ENCODE data around the gene AUTS2.

AUTS2 gene

DNA sequence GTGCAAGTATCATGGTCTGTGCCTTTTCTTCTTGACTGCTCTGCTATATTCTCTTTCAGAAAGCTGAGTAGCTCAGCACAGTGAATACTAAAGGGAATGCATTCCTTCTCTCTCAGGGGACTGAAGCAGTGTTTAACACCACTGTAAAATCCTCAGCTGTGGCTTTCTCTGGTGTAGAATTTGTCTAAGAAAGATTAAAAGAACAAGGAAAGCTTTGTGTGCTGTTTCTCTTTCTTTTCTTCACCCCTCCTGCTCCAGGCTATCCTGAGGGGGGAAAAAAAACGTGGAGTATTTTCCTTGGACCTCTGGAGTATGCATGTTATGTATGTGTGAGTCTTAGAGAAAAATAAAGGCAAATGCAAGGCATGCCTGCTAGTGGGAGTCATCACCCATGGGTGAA is 383.9 kb downstream of the AUTS2 start:
- no peaks in the 10 kb centered on the region for H3K27me3 ChIP-seq (ENCODE audit: insufficient read depth, low read length)
- H3K4me1 ChIP-seq (ENCODE audit: insufficient read depth, low read length) = peaks cover 13% of the 10 kb centered on the region
- no peak overlapping the region for H3K9ac ChIP-seq (ENCODE audit: low read depth, low read length)
- H3K4me3 ChIP-seq (ENCODE audit: low read length) = no peak overlapping the region
- H3K27ac ChIP-seq (ENCODE audit: low read length) = no peak overlapping the region
- no peaks in the 10 kb centered on the region for H3K9me3 ChIP-seq (ENCODE audit: insufficient read depth, low read depth, low read length)
- H3K36me3 ChIP-seq (ENCODE audit: insufficient read depth, low read depth, low read length) = no peaks in the 10 kb centered on the region

- H3K27ac ChIP-seq (ENCODE audit: low read length) = no peak overlapping the region
- H3K27me3 ChIP-seq (ENCODE audit: insufficient read depth, low read length) = no peaks in the 10 kb centered on the region; the same call in 1 of the 2 replicates
- no peaks in the 10 kb centered on the region for H3K4me1 ChIP-seq (ENCODE audit: insufficient read depth, low read length)
- H3K9me3 ChIP-seq (ENCODE audit: insufficient read depth, low read depth, low read length) = no peaks in the 10 kb centered on the region
- no peaks in the 10 kb centered on the region for H3K36me3 ChIP-seq (ENCODE audit: insufficient read depth, low read depth, low read length)
- H3K4me3 ChIP-seq (ENCODE audit: low read length) = no peak overlapping the region
- no peak overlapping the region for H3K9ac ChIP-seq (ENCODE audit: low read depth, low read length)
These were observed 391.3 kb downstream of the AUTS2 start for GRCh38 chr7:69989551-69989950.

- no peaks in the 10 kb centered on the region for H3K9me3 ChIP-seq (ENCODE audit: insufficient read depth, low read depth, low read length)
- H3K36me3 ChIP-seq (ENCODE audit: insufficient read depth, low read depth, low read length) = no peaks in the 10 kb centered on the region
- no peak overlapping the region for H3K27ac ChIP-seq (ENCODE audit: low read length)
- no peak overlapping the region for H3K9ac ChIP-seq (ENCODE audit: low read depth, low read length)
- no peaks in the 10 kb centered on the region for H3K4me1 ChIP-seq (ENCODE audit: insufficient read depth, low read length)
- no peak overlapping the region for H3K4me3 ChIP-seq (ENCODE audit: low read length)
- H3K27me3 ChIP-seq (ENCODE audit: insufficient read depth, low read length) = no peaks in the 10 kb centered on the region; the same call in 1 of the 2 replicates
These were observed 394.7 kb downstream of the AUTS2 start for GRCh38 chr7:69992938-69993337.

- no peak overlapping the region for H3K9ac ChIP-seq (ENCODE audit: low read depth, low read length)
- no peak overlapping the region for H3K27ac ChIP-seq (ENCODE audit: low read length)
- no peaks in the 10 kb centered on the region for H3K4me1 ChIP-seq (ENCODE audit: insufficient read depth, low read length)
These were observed 395.9 kb downstream of the AUTS2 start for GRCh38 chr7:69994218-69994617.

GRCh38 chr7:69994886-69995542 is 396.7 kb downstream of the AUTS2 start:
- no peaks in the 10 kb centered on the region for H3K9me3 ChIP-seq (ENCODE audit: insufficient read depth, low read depth, low read length)
- no peak overlapping the region for H3K4me3 ChIP-seq (ENCODE audit: low read length)
- no peaks in the 10 kb centered on the region for H3K36me3 ChIP-seq (ENCODE audit: insufficient read depth, low read depth, low read length)
- no peak overlapping the region for H3K9ac ChIP-seq (ENCODE audit: low read depth, low read length)
- H3K27me3 ChIP-seq (ENCODE audit: insufficient read depth, low read length) = no peaks in the 10 kb centered on the region; the same call in 1 of the 2 replicates
- H3K4me1 ChIP-seq (ENCODE audit: insufficient read depth, low read length) = no peaks in the 10 kb centered on the region
- no peak overlapping the region for H3K27ac ChIP-seq (ENCODE audit: low read length)

More at GRCh38 chr7:69994218-69994617, 395.9 kb downstream of the AUTS2 start:
- Histone ChIP-seq H3K36me3 (ENCODE audit: insufficient read depth, low read depth, low read length) (no peaks in the 10 kb centered on the region), H3K4me3 (ENCODE audit: low read length) (no peak overlapping the region), H3K9me3 (ENCODE audit: insufficient read depth, low read depth, low read length) (no peaks in the 10 kb centered on the region), H3K27me3 (ENCODE audit: insufficient read depth, low read length) (no peaks in the 10 kb centered on the region; the same call in 1 of the 2 replicates)

DNA sequence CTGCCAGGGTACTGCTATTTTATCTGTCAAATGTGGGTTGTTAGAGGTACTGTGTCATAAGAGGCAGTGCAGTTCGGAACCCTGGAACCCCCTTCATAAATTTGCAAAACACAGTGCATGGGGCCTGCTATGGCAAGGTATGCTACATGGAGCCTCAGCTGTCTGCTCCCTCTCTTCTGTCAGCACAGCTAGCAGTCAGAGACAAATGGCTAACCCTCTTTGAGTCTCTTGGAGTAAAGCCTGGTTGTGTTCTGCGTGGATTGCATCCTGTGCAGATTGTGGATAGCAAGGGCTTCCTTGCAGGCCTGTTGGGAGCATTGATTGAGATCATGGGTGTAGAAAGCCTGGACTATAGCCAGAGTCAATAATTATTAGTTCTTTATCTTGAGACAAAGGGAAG is 397.8 kb downstream of the AUTS2 start:
- no peak overlapping the region for H3K27ac ChIP-seq (ENCODE audit: low read length)
- no peaks in the 10 kb centered on the region; the same call in 1 of the 2 replicates for H3K27me3 ChIP-seq (ENCODE audit: insufficient read depth, low read length)
- H3K9ac ChIP-seq (ENCODE audit: low read depth, low read length) = no peak overlapping the region
- no peaks in the 10 kb centered on the region for H3K4me1 ChIP-seq (ENCODE audit: insufficient read depth, low read length)
- H3K4me3 ChIP-seq (ENCODE audit: low read length) = no peak overlapping the region
- H3K36me3 ChIP-seq (ENCODE audit: insufficient read depth, low read depth, low read length) = no peaks in the 10 kb centered on the region
- H3K9me3 ChIP-seq (ENCODE audit: insufficient read depth, low read depth, low read length) = no peaks in the 10 kb centered on the region

- H3K27ac ChIP-seq (ENCODE audit: low read length) = no peak overlapping the region
- H3K9me3 ChIP-seq (ENCODE audit: insufficient read depth, low read depth, low read length) = no peaks in the 10 kb centered on the region
- no peaks in the 10 kb centered on the region for H3K36me3 ChIP-seq (ENCODE audit: insufficient read depth, low read depth, low read length)
These were observed 402.6 kb downstream of the AUTS2 start for GRCh38 chr7:70000737-70001348.

DNA sequence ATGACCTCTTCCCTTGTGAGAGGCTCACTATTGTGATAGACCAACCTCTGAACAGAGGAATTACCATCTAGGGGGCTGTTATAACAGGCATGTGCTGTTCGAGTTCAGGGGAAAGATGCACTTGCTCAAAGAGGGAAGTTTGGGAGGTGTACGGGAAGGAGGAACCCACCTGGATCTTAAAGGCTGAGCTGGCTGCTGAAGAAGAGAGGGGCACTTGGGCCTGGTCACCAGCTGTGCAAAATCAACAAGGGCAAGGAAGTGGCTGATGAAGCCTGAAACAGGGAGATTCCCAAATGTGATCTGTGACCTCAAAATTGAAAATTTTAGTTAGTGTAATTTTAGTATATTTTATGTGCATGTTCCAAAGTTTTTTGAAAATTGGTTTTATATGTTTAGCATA is 407.2 kb downstream of the AUTS2 start:
- no peak overlapping the region for H3K9ac ChIP-seq (ENCODE audit: low read depth, low read length)
- no peaks in the 10 kb centered on the region for H3K36me3 ChIP-seq (ENCODE audit: insufficient read depth, low read depth, low read length)
- H3K4me1 ChIP-seq (ENCODE audit: insufficient read depth, low read length) = no peaks in the 10 kb centered on the region
- no peak overlapping the region for H3K27ac ChIP-seq (ENCODE audit: low read length)
- no peaks in the 10 kb centered on the region for H3K9me3 ChIP-seq (ENCODE audit: insufficient read depth, low read depth, low read length)
- no peaks in the 10 kb centered on the region for H3K27me3 ChIP-seq (ENCODE audit: insufficient read depth, low read length)
- H3K4me3 ChIP-seq (ENCODE audit: low read length) = no peak overlapping the region

More at GRCh38 chr7:70000737-70001348, 402.6 kb downstream of the AUTS2 start:
- Histone ChIP-seq H3K4me1 (ENCODE audit: insufficient read depth, low read length) (no peaks in the 10 kb centered on the region), H3K9ac (ENCODE audit: low read depth, low read length) (no peak overlapping the region), H3K27me3 (ENCODE audit: insufficient read depth, low read length) (no peaks in the 10 kb centered on the region), H3K4me3 (ENCODE audit: low read length) (no peak overlapping the region)

- no peak overlapping the region for H3K4me3 ChIP-seq (ENCODE audit: low read length)
- no peaks in the 10 kb centered on the region for H3K9me3 ChIP-seq (ENCODE audit: insufficient read depth, low read depth, low read length)
- no peaks in the 10 kb centered on the region for H3K4me1 ChIP-seq (ENCODE audit: insufficient read depth, low read length)
- no peak overlapping the region for H3K9ac ChIP-seq (ENCODE audit: low read depth, low read length)
- H3K36me3 ChIP-seq (ENCODE audit: insufficient read depth, low read depth, low read length) = no peaks in the 10 kb centered on the region
- no peaks in the 10 kb centered on the region for H3K27me3 ChIP-seq (ENCODE audit: insufficient read depth, low read length)
- no peak overlapping the region for H3K27ac ChIP-seq (ENCODE audit: low read length)
These were observed 407.6 kb downstream of the AUTS2 start for GRCh38 chr7:70005891-70006260.

- H3K4me3 ChIP-seq (ENCODE audit: low read length) = no peak overlapping the region
- H3K4me1 ChIP-seq (ENCODE audit: insufficient read depth, low read length) = no peaks in the 10 kb centered on the region
- H3K27me3 ChIP-seq (ENCODE audit: insufficient read depth, low read length) = no peaks in the 10 kb centered on the region
- no peaks in the 10 kb centered on the region for H3K9me3 ChIP-seq (ENCODE audit: insufficient read depth, low read depth, low read length)
- H3K36me3 ChIP-seq (ENCODE audit: insufficient read depth, low read depth, low read length) = no peaks in the 10 kb centered on the region
- H3K9ac ChIP-seq (ENCODE audit: low read depth, low read length) = no peak overlapping the region
- no peak overlapping the region for H3K27ac ChIP-seq (ENCODE audit: low read length)
These were observed 408.1 kb downstream of the AUTS2 start for GRCh38 chr7:70006261-70006920.

DNA sequence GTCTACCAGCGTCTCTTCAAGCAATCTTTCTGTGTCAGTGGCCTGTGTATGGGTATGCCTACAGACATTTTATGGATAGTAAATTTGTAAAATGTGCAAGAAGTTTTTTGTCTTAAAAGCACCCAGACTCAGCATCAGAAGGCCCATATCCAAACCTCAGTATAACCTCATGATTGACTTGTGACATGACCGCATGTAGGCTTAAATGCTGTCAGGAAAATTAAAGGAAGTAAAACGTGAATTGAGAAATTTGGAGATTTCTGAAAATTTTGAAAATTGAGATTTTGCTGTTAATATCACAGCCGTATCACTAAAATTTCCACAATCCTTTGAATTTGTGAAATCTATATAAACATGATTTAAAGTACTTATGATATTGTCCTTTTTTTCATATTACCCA is 410.2 kb downstream of the AUTS2 start:
- Histone ChIP-seq H3K4me1 (ENCODE audit: insufficient read depth, low read length) (peaks cover 9% of the 10 kb centered on the region; the same call in 1 of the 2 replicates), H3K36me3 (ENCODE audit: insufficient read depth, low read depth, low read length) (no peaks in the 10 kb centered on the region), H3K9me3 (ENCODE audit: insufficient read depth, low read depth, low read length) (no peaks in the 10 kb centered on the region), H3K27me3 (ENCODE audit: insufficient read depth, low read length) (no peaks in the 10 kb centered on the region), H3K4me3 (ENCODE audit: low read length) (no peak overlapping the region), H3K9ac (ENCODE audit: low read depth, low read length) (no peak overlapping the region), H3K27ac (ENCODE audit: low read length) (no peak overlapping the region)

Data from iPS-20b (cell line).